Eye (tissue), 1 donor: ENCODE measurements around the gene EVC.
"Not testable (repeated sequence)": the region's sequence is repeated elsewhere in the genome, so short reads cannot be mapped to it uniquely, and the experiment has no call there.

Experiments
- DNase-seq: peaks from one replicate; pipeline ENCODE4 v3.0.0-alpha.2; 2015

EVC gene

DNA sequence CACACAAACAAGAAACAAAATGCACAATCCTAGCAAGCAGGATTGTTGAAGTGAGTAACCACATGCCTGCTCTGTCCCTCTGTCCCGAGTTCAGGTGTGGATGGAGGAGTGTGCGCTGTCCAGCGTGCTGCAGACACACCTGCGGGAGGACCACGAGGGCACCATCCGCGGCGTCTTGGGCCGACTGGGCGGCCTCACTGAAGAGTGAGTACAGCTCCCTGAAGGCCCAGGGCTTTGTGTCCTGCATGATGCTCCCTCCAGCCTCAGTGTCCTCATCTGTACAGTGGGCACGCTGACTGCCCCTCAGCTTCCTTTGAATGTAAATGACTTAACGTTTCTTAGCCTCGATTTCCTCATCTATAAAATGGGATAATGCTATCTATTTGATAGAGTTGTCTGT is 82.5 kb downstream of the EVC start:
- no peak for DNase-seq

DNA sequence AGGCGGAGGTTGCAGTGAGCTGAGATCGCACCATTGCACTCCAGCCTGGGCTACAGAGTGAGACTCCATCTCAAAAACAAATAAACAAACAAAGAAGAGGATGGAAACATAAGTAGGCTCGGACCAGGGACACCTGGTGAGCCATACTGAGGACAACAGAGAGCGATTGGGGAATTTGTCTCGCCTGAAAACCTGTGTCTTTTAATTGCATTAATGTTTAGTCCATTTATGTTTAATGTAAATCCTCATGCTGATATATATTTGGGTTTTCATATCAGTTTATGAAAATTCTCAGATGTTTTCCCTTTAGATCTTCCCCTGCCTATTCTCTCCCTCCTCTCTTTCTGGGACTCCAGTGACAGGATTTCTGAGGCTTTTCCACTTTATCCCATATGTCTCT is 84.6 kb downstream of the EVC start:
- DNase-seq, result no peak

DNA sequence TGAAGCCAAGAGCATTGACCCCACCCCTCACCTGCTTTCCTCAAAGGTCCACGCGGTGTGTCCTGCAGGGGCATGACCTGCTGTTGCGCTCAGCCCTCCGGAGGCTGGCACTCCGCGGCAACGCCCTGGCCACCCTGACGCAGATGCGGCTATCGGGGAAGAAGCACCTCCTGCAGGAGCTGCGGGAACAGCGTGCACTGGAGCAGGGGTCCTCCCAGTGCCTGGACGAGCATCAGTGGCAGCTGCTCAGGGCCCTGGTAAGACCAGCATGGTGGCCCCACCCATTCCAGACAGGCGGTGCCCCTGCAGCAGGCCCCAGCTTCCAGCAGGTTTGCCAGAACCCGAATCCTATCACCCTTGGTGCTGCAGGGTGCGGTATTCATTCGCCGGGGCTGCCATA is 86.0 kb downstream of the EVC start:
- no peak for DNase-seq

DNA sequence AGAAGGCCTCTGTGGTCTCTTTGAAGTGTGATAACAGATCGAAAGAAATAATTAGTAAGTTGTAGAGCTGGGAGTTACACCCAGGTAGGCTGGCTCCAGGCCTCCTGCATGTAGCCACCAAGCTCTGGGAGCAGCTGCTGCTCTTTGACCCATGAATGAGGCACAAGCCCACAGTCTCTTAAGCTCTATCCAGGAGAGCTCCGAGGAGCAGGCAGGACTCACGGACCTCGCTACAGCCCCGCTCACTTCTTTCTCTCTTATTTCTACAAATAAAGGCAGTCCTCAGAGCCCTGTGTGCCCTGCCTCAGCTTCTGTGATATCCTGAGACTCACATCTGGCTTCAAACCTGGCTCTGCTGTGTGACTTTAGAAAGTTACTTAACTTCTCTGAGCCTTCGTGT is 86.9 kb downstream of the EVC start:
- no peak for DNase-seq

DNA sequence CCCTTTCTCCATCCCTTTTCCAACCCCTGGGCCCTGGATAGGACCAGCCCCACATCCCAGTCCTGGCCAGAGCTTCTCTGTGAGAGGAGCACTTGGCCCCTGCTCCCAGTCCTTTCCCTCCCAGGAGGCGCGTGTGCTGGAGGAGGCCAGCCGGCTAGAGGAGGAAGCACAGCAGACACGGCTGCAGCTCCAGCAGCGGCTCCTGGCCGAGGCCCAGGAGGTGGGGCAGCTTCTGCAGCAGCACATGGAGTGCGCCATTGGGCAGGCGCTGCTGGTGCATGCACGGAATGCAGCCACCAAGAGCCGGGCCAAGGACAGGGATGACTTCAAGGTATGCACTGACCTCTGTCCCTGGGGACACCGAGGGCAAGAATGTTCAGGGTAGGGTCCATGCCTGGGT is 87.5 kb downstream of the EVC start:
- no peak for DNase-seq

DNA sequence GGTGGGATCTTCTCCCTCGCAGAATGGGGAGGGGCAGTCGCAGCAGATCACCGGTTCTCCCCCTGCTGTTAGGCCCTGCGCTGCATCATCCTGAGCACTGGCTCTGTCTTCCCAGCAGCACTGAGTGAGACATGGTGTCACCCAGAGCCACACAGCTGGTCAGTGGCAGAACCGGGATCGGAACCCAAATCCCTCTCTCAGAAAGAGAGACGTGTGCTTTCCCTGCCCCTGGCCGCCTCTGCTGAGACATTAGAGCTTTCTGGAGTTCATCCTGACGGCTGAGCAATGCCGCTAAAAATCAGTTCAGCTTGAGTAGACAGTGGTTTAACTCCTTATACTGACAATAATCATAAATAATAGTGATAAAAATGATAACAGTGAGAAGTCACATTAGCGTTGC is 87.9 kb downstream of the EVC start:
- DNase-seq, result no peak

DNA sequence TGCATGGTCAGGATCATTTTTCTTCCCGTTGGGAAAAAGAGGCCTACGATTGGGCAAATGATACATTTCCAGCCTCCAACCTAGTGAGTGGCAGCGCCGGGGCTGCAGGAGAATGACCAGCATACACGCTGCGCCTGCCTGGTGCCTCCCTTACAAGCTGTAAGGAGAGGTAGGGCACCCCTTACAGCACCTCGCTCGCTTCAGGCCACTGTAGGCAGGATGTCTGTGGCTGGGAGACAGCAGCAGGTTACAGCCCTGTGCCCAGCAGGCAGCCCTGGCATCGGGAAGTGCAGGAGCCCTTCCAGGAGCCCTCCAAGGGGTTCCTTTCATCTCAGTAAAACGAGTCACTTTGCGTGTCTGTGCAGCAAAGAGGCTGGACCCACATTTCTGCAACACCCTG is 88.4 kb downstream of the EVC start:
- DNase-seq, result no peak

DNA sequence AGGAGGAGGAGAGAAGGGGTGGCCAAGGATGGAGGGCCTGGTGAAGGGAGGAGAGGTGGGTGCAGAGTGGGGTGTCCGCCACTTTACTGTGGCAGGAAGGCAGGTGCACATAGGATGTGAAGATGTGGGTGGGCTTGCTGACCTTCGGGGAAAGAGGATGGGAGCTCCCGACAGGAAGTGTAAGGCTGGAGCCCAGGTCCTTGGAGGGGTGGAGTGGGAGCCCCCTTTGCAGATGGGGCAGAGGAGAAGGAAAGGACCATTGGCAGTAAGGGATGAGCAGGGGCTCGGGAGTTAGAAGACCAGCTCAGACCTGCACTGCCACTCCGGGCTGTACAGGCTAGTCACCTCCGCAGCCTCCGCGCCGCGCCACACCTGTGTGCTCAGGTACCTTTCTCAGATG is 89.5 kb downstream of the EVC start:
- no peak for DNase-seq

DNA sequence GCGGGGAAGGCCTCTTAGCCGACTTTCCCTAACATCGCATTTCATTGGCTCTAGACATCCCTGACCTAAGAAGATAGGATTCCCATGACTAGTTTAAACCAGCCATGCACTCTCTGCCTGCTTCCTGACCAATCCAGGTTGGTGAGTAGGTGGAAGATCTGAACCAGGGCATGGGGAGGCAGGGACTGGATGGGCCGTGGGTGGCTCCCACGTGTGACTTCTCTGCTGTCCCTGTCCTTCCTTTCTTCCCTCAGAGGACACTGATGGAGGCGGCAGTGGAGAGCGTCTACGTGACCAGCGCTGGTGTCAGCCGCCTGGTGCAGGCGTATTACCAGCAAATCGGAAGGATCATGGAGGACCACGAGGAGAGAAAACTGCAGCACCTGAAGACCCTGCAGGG is 90.7 kb downstream of the EVC start:
- DNase-seq, result no peak

DNA sequence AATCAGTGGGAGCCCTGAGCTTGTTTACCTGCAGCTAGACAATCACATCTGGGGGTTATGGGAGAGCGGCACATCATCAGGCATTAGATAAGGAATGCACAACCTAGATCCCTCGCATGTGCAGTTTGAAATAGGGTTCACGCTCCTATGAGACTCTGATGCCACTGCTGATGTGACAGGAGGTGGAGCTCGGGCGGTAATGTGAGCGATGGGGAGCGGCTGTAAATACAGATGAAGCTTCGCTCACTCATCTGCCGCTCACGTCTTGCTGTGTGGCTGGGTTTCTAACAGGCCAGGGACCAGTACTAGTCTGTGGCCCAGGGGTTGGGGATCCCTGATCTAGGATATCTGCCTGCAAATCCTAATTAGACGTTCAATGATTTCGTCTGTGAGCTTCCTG is 91.6 kb downstream of the EVC start:
- DNase-seq, result no peak

DNA sequence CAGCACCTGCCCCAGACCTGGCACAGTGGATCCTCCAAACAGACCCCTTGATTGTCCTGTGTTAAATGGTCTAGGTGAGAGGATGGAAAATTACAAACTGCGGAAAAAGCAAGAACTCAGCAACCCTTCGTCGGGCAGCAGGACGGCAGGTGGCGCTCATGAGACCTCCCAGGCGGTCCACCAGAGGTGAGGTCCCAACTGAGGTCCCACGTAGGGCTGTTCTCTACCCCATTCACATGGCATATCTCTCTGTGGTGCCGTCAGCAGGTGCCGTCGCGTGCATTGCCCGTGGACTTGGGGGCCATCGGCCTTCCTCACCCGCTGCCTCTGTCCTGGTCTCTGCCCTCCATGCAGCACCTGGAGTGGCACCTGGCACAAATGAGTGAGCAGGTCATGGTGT is 93.7 kb downstream of the EVC start:
- no peak for DNase-seq

DNA sequence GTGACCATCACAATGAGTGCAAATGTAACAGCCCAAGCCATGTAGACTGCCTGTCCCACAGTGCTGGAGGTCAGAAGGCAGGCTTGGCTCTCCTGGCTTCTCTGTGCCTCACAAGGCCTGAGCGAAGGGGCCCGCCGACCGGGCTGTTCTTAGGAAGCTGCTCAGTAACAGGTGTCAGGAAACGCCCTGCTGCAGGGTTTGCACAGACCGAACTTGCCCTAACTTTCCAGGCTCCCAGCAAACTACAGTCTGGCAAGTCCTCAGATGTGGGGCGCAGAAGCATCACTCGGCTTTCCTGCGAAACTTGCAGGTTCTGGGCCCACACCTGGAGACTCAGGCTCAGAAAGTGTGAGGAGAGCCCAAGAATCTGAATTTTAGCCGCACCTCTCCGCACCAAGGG is 94.3 kb downstream of the EVC start:
- no peak for DNase-seq

DNA sequence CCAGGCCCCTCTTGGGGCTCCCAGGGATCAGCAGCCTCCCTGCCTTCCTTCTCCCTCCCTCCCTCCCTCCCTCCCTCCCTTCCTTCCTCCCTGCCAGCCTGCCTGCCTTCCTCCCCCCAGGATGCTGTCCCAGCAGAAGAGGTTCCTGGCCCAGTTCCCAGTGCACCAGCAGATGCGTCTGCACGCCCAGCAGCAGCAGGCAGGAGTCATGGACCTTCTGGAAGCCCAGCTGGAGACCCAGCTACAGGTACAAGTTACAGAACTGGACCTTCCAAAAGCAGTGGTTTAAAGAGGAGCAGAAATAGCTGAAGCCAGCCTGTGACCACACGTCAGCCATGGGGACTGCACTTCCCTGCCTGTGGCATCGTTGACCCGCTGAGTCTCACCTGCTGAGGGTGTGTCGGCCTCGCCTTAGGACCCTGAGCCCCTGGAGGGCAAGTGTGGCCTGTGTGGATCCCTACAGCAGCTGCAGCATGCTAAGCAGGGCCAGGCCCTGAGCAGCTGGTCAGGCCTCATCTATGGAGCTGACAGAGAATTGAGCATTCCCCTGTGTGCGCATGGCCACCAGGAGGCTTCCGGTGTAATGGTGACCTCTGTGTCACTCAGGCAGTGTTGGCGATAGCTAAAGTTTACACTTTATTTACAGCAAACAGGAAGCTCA is 97.2 kb downstream of the EVC start:
- no peak for DNase-seq

DNA sequence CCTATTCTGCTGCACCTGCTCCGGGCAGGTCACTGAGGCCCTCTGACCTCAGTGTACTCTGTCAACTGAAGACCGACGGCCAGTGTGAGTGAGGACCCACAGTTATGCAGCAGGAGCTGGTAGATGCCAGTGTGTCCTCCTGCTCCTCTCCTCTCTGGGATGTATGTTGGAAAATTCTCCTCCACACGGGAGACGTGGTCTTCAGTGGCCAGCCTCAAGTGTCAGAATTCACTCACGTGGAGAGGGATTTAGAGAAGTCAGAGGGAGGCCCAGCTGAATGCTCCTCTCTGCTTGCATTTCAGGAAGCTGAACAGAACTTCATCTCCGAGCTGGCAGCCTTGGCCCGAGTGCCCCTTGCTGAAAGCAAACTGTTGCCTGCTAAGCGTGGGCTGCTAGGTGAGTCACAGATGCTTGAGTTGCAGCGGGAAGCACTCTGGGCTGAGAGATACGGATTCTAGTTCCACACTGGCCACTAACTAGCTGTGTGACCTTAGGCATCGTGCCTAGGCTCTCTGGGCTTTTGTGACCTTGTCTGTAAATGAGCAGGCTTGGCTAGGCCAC is 98.3 kb downstream of the EVC start:
- no peak for DNase-seq

DNA sequence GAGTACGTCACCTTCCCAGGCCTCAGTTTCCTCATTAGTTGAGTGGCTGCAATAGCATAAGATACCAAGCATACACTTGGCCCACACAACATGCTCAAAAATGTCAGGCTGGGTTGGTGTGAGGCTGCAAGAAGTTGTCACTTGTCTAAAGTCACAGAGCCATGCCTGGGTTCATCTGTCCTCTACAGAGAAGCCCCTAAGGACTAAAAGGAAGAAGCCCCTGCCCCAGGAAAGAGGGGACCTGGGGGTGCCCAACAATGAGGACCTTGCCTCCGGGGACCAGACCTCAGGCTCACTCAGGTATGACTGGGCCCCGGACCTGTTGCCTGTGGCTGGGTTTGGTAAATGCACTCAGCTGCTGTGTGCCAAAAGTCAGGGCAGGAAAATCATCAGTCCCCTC is 99.2 kb downstream of the EVC start:
- DNase-seq, result no peak

DNA sequence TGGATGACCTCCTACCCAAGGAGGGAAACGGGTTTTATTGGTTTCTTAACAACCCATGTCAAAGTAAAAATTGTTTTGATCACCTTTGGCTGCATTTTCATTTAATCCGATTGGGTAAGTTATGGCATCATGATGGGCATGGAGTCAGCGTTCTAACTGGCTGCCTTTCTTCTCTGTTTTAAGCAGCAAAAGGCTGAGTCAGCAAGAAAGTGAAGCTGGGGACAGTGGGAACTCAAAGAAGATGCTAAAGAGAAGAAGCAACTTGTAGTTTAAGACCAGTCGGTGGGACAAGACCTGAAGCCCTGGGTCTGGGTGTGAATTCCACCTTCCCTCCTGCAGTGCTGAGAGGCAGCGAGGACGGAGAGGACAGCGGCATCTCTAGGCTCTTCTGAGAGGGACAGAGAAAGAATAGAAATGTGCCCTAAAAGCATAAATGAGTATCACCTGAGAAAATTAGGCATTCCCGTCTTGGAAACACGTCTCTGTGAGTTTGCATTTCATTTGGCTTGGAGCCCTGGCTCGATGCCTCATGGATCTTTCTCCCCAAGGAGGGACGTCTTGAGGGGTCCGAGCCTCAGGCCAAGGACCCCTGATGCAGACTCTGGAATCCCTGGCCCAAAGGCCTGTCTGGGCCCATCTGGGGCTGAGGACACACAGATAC is 99.9 kb downstream of the EVC start:
- no peak for DNase-seq

DNA sequence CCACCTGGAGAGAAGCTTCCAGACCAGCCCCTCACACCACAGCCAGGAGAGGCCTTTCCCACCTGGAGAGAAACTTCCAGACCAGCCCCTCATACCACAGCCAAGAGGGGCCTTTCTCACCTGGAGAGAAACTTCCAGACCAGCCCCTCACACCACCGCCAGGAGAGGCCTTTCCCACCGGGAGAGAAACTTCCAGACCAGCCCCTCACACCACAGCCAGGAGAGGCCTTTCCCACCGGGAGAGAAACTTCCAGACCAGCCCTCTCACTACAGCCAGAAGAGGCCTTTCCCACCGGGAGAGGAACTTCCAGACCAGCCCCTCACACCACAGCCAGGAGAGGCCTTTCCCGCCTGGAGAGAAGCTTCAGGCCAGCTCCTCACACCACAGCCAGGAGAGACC is 101.1 kb downstream of the EVC start:
- not testable (repeated sequence) for DNase-seq

DNA sequence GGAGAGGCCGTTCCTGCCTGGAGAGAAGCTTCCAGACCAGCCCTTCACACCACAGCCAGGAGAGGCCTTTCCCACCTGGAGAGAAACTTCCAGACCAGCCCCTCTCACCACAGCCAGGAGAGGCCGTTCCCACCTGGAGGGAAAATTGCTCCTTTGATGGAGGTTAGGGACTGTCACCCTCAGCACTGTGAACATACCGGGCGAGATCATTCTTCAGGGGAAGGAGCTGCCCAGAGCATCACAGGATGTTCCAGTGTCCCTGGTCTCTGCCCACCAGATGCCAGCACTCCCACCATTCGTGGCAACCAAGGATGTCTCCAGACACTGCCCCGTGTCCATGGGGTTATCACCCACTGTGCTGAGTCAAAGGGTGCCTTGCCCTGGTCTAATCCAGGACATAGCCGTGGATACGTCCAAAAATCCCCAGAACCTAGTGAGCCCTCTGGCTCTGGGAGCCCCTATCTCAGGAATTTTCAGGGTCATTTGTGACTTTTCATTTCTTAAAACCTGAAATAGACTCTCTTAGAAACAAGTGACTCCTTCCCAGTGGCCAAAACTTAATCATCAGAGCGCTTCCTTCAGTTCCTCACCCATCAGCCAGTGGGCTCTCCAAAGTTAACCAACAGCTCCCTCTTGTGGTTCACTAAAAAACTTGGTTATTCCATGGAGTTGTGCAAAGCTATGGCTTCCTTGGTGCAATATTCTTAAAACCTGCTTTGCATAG is 101.7 kb downstream of the EVC start:
- peak; percentile 89 for DNase-seq

DNA sequence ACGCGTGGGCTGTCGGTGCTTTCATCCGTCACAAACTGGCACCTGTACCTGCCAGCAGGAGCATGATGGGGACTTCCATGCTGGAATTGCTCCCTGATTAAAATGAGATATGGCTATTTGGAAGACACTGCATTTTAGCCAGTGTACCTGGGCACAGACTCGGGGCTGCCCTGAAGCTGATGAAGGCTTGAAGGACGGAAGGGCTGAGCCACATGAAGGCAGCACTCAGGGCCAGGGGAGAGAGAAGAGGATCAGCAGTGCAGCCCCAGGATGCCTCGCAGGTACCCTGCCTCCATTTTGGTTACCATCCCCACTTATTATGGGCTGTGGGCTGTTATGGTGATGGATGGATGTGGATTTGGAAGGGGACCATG is 102.9 kb downstream of the EVC start:
- no peak for DNase-seq

DNA sequence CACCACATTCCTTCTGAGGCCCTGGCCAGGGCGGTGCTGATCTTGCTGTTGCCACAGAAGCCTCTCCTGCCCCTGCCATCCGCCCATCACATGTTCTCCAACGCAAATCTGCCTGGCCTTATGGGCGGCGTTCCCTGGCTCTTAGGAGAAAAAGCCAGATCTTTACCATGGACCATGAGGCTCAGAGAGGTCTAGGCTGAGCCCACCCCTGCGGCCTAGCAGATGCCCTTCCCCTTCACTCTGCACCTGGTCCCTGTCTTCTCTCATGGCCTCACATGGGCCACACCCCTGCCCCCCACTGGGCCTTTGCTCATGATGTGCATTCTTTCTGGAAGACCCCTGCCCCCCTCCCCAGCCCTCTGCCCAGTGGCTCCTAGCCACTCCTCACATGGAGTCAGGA is 103.4 kb downstream of the EVC start:
- DNase-seq, result no peak

DNA sequence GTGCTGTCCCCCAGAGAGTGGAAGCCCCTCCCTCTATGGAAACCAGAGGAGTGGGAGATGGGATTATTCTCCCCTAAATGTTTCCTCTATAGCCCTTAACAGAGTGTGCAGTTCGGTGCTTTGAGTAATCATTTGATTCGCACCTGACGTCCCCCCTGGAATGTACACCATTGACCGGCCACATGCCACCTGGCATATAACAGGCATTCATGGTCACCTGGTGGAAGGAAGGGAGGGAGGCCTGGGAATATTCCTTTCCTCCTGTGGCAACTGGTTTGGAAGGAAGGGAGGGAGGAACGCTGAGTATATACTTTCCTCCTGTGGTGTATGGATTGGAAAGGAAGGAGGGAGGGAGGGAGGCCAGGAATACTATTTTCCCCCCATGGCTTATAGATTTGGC is 104.6 kb downstream of the EVC start:
- DNase-seq, result no peak

DNA sequence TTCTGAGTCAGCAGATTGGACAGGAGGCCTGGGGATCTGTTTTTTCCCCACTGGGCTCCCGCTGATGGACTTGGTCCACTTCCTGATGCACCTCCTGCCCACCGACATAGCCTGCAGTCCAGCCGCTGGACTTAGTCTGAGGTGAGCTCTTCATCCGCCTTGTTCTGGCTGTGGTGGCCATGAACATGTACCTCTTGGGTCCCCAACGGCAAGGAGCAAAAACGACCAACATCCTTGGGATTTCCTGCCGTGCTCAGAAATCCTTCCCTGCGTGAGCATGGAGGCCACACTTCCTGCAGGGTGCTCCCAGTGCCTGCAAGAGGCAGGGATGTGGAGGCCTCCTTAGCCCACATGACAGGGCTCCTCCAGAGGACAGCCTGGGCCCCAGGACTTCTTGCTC is 105.1 kb downstream of the EVC start:
- no peak for DNase-seq

DNA sequence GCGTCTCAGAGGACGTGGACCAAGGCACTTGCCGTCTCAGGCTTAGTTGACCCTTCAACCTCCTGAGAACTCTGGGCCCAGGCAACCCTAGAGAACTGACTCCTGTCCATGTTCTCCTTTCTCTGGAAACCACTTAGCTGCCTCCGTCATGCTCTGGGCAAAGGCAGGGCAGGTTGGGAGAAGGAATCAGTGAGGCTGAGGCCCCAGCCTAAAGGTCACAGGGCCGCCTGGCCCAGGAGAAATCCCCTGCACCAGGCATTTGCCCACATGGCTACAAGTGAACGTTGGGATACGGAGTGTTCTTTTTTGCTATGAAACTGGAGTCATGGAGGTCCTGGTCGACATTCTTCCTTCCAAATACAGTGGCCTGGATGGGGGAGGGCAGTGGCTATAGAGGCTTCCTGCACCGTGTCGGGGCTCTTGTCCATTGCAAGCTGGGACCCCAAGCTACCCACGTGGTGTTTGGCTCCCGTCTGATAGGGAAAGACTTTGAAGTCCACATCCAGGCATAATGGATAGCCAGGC is 105.9 kb downstream of the EVC start:
- DNase-seq, result no peak
